Measurements from ENCODE around the gene L3MBTL4. TPM values are rescaled to one million over a fixed set of nuclear protein-coding genes. Genes with fewer than 3 reads are reported as not detected.

L3MBTL4 gene
- total RNA-seq, 1 donor = 0.36 TPM

- Histone ChIP-seq H3K27me3 (ENCODE audit: insufficient read depth, low read length) (no peaks in the 10 kb centered on the region), H3K9me3 (ENCODE audit: low read depth, low read length) (no peaks in the 10 kb centered on the region), H3K79me2 (ENCODE audit: insufficient read depth, low read length) (no peaks in the 10 kb centered on the region), H3K36me3 (ENCODE audit: insufficient read depth, low read length) (no peaks in the 10 kb centered on the region), H3K4me1 (ENCODE audit: insufficient read depth, low read length) (no peaks in the 10 kb centered on the region), H4K20me1 (ENCODE audit: insufficient read depth, low read length) (no peaks in the 10 kb centered on the region), H3K27ac (ENCODE audit: low read depth, low read length) (no peak overlapping the region), H2AFZ (ENCODE audit: low read length) (no peak overlapping the region), H3K4me2 (ENCODE audit: insufficient read depth, low read length) (no peak overlapping the region), H3K4me3 (ENCODE audit: insufficient read depth, low read length) (no peak overlapping the region)
- DNase-seq (ENCODE audit: insufficient read length, low spot score, missing footprints) = no peak
- TF ChIP-seq CTCF (IDR thresholded peaks at IDR 0.05; ENCODE audit: extremely low read depth, low read depth, low read length) = no peak
These were observed 410.6 kb downstream of the L3MBTL4 start for GRCh38 chr18:6004119-6004518.

- H3K36me3 ChIP-seq (ENCODE audit: insufficient read depth, low read length) = no peaks in the 10 kb centered on the region
- no peak overlapping the region for H3K4me3 ChIP-seq (ENCODE audit: insufficient read depth, low read length)
- no peaks in the 10 kb centered on the region for H4K20me1 ChIP-seq (ENCODE audit: insufficient read depth, low read length)
- no peaks in the 10 kb centered on the region for H3K4me1 ChIP-seq (ENCODE audit: insufficient read depth, low read length)
- no peak overlapping the region for H2AFZ ChIP-seq (ENCODE audit: low read length)
- no peaks in the 10 kb centered on the region for H3K27me3 ChIP-seq (ENCODE audit: insufficient read depth, low read length)
- no peaks in the 10 kb centered on the region for H3K9me3 ChIP-seq (ENCODE audit: low read depth, low read length)
- H3K79me2 ChIP-seq (ENCODE audit: insufficient read depth, low read length) = no peaks in the 10 kb centered on the region
- H3K27ac ChIP-seq (ENCODE audit: low read depth, low read length) = no peak overlapping the region
- no peak for DNase-seq (ENCODE audit: insufficient read length, low spot score, missing footprints)
- TF ChIP-seq CTCF (IDR thresholded peaks at IDR 0.05; ENCODE audit: extremely low read depth, low read depth, low read length) = no peak
- no peak overlapping the region for H3K4me2 ChIP-seq (ENCODE audit: insufficient read depth, low read length)
These were observed 412.8 kb downstream of the L3MBTL4 start for GRCh38 chr18:6001867-6002266.

GRCh38 chr18:5998907-5999306 lies 415.8 kb downstream of the L3MBTL4 start:
- TF ChIP-seq CTCF (IDR thresholded peaks at IDR 0.05; ENCODE audit: extremely low read depth, low read depth, low read length) = no peak
- no peak for DNase-seq (ENCODE audit: insufficient read length, low spot score, missing footprints)
- Histone ChIP-seq H3K27ac (ENCODE audit: low read depth, low read length) (no peak overlapping the region), H3K4me1 (ENCODE audit: insufficient read depth, low read length) (no peaks in the 10 kb centered on the region), H3K4me3 (ENCODE audit: insufficient read depth, low read length) (no peak overlapping the region), H2AFZ (ENCODE audit: low read length) (no peak overlapping the region), H4K20me1 (ENCODE audit: insufficient read depth, low read length) (no peaks in the 10 kb centered on the region), H3K27me3 (ENCODE audit: insufficient read depth, low read length) (no peaks in the 10 kb centered on the region), H3K79me2 (ENCODE audit: insufficient read depth, low read length) (no peaks in the 10 kb centered on the region), H3K9me3 (ENCODE audit: low read depth, low read length) (no peaks in the 10 kb centered on the region), H3K36me3 (ENCODE audit: insufficient read depth, low read length) (no peaks in the 10 kb centered on the region), H3K4me2 (ENCODE audit: insufficient read depth, low read length) (no peak overlapping the region)

- H2AFZ ChIP-seq (ENCODE audit: low read length) = no peak overlapping the region
- H3K4me1 ChIP-seq (ENCODE audit: insufficient read depth, low read length) = no peaks in the 10 kb centered on the region
- no peak for TF ChIP-seq CTCF (IDR thresholded peaks at IDR 0.05; ENCODE audit: extremely low read depth, low read depth, low read length)
- H3K4me2 ChIP-seq (ENCODE audit: insufficient read depth, low read length) = no peak overlapping the region
- H3K27ac ChIP-seq (ENCODE audit: low read depth, low read length) = no peak overlapping the region
- no peaks in the 10 kb centered on the region for H3K9me3 ChIP-seq (ENCODE audit: low read depth, low read length)
- DNase-seq (ENCODE audit: insufficient read length, low spot score, missing footprints) = no peak
- H4K20me1 ChIP-seq (ENCODE audit: insufficient read depth, low read length) = no peaks in the 10 kb centered on the region
- no peak overlapping the region for H3K4me3 ChIP-seq (ENCODE audit: insufficient read depth, low read length)
- no peaks in the 10 kb centered on the region for H3K79me2 ChIP-seq (ENCODE audit: insufficient read depth, low read length)
- H3K27me3 ChIP-seq (ENCODE audit: insufficient read depth, low read length) = no peaks in the 10 kb centered on the region
- H3K36me3 ChIP-seq (ENCODE audit: insufficient read depth, low read length) = no peaks in the 10 kb centered on the region
These were observed 416.4 kb downstream of the L3MBTL4 start for GRCh38 chr18:5998166-5998881.

All from osteoblast (primary cell).